Epidermal melanocyte (primary cell): ENCODE results near the gene MFGE8.

Experiments used
- DNase-seq: peaks from one replicate; pipeline ENCODE4 v3.0.0; 2011; ENCODE audit warnings: low spot score; ENCODE audit not compliant: insufficient read length

The MFGE8 gene

GRCh38 chr15:88918738-88919137, 5.6 kb upstream of the MFGE8 start:
- peak; percentile 64 for DNase-seq

DNA sequence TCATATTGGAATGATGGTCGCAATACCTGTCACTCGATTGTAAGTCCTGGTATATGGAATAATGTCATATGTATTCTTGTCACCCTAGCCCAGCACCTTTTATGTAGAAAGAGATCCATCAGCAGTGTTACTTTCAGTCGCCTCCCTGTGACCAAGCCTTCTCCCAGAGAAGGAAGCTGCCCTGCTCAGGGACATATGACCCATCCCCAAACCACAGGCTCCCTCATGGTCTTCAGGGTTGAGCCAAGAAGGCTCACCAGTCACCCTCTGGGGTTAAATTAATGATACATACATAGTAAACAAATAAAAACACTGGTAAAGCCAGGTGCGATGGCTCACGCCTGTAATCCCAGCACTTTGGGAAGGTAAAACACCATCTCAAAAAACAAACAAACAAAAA, 4.6 kb upstream of the MFGE8 start:
- no peak for DNase-seq

DNA sequence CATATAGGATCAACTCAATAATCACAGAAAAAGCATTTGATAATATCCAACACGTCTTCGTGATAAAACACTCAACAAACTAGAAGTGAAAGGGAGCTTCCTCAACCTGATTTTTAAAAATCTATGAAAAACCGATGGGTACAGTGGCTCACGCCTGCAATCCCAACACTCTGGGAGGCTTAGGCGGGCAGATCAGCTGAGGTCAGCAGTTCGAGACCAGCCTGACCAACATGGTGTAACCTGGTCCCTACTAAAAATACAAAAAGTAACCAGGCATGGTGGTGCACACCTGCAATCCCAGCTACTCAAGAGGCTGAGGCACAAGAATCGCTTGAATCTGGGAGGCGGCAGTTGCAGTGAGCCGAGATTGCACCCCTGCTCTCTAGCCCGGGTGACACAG, 2.2 kb upstream of the MFGE8 start:
- no peak for DNase-seq

DNA sequence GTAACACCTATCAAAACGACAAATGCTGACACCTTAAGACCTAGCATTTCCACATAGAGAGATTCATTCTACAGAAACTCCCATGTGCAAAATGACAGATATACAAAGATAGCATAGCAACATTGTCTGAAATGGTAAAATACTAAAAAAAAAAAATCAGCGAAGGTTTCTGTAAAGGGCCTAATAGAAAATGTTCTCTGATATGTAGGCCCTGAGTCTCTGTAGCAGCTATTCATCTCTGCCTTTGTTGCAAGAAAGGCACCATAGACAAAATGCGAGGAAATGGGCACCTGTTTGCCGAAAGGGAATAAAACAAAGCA, 631 bp upstream of the MFGE8 start:
- no peak for DNase-seq

DNA sequence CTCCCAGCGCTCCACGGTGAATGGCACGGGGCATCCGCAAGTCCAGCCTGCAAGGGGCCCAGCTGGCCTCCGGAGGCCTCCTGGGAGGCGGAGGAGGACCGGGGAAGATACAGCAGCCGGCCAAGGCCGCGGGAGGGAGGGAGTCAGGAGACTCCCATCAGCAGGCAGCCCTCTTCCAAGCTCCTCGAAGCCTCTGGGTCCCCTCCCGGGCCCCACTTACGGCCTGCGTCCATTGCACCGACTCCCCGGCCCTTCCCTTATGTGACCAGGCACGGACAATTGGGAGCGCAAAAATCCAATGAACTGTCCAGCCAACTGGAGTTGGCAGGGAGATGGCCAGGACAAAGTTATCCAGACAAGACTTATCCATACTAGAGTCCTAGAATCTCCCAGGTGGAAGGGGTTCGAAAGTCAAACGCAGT, 668 bp downstream of the MFGE8 start:
- DNase-seq = peak; percentile 40

DNA sequence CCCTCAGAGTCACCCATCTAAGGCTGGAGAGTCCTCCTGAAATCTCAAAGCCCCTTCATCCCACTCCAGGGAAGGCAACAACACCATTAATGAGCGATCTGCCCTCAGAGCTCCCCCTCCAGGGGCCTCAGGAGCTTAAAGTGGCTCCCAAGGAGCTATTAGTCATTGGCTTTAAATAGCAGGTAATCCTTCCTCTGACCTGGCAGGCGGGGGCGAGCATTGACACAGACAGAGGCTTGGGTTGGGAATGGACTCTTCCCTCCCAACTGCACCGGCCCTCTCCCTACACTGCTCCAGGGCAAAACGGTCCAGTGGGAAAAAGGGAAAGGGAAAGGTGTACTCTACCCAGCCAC, 1.4 kb downstream of the MFGE8 start:
- no peak for DNase-seq

DNA sequence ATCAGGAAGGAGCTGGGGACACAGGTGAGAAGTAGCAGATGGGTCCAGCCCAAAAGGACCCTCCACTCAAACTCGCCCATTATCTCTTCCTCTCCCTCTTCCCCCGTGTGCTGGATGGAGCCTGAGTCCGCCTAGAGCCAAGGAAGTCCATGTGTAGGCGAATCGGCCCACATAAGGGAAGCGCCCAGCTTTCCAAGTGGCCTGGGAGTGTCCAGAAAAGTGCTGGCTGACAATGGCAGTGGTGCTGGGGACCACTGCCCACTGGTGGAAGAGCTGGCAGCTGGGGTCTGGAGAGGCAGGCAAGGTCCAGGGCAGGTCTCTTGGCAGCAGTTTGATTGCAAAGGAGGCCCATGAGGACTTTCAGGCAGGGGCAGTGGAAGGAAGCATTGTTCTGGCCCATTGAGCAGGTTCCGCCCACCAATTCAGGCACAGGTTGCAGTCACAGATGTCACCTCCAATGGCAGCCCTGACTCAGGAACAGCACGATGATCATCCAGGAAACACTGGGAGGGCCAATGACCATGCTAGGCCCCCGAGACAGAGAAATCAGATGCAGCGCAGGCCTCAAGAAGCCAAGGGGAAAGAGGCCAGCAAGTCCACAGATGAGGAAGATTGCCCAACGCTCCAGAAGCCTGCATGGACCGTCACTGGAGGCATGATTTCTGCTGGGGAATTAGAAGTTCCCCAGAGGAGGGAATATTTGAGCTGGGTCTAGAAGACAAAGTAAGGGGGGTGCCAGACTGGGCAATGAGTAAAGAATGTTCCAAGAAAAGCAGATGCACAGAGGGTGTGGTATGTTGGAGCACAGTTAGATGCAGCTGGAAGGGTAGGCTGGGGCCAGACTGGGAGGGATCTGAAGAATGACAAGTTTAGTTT, 3.0 kb downstream of the MFGE8 start:
- DNase-seq = no peak

DNA sequence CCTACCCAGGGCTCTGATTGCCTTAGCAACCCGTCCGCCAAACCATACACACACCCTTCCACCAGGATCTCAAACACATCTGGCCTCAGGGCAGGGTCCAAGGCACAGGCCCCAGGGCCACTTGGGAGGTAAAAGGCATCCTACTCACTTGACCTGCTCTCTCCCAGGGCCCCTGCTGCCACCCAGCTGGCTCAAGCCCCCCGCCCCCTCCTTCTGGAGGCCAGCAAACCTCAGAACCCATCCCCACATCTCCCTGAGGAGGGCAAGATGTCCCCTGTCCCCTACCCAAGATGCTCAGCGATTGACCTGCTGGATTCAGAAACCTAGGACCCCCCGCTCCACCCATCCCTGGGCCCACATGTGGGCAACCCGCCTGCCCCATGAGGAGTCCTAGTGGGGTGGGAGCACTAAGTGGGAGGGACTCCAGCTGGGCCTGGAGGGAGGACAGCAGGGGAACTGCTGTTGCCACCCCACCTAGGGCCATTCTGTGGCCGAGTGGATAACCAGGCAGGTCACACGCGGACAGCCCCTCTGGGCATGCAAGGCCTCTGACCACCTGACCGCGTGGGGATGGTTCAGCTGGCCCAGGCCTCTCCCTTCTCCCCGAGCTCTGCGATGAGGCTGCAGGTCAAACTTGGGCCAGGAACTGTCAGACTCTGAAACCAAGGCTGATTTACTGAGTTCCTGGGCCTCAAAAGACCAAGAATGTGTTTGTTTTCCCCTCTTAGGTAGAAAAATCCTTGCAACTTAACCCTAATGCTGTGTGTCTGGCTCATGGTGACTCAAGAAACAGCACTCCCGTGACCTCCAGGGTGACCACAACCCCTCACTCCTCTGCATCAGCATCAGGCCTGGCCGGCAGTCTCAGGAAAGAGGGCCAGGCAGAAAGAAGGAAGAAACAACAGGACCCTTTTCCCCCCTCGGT, 4.2 kb downstream of the MFGE8 start:
- DNase-seq = no peak

DNA sequence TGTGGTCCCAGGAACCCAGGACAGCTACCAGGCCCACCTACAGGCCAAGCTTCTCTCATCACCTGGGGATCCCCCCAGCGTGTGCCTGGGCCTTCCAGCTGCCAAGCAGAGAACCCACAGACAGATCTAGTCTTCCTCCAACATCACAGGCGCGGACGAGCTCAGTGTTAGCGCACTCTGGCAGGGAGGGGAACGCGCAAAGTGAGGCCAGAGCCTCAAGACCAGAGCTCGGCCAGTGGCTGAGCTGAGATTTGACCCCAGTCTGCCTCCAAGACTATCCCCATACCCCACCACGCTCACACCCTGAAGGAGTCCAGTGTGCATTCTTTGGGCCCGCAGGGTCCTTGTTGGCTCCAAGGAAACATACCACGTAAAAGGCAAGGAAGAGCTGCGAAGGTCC, 5.1 kb downstream of the MFGE8 start:
- DNase-seq = no peak

GRCh38 chr15:88907111-88907510, 6.1 kb downstream of the MFGE8 start:
- no peak for DNase-seq

DNA sequence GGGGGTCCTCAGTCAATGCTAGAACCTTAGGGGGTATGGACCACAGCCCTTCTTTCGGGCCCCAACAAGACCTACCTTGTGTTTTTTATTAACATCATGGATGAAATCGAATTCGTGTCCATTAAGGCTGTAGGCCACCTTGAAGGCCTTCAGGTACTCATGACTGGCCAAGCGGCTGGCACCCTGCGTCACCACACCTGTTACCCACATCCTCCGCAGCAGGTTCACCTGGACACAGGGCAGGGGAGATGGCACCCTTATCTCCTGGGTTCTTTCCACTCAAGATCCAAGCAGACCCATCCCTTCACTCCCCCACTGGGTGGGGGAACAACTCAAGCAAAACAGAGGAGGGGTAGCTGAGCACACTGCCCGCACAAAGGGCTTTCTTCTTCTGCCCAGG, 6.6 kb downstream of the MFGE8 start:
- DNase-seq = no peak

GRCh38 chr15:88906130-88906529, 7.0 kb downstream of the MFGE8 start:
- no peak for DNase-seq

DNA sequence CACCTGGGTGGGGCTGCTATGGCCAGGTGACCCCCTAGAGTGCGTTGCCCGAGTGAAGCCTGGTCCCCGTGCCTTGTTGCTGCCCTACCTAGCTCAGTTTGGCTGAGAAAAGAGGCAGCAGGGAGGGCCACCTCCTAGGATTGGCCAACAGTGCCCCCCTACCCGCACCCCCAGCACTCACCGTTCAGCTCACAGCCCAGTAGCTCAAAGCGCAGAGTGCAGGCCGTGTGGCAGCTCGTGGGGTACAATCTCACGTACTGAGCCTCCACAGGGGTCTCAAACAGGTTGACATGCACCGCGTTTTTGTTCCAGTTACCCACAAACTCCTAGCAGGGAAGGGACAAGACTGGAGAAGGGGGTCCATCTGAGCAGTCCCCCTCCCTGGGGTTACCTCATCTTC, 7.6 kb downstream of the MFGE8 start:
- no peak for DNase-seq

GRCh38 chr15:88904624-88905327, 8.4 kb downstream of the MFGE8 start:
- peak; percentile 84 for DNase-seq

- no peak for DNase-seq
These were observed 8.9 kb downstream of the MFGE8 start for GRCh38 chr15:88904257-88904623.

- no peak for DNase-seq
These were observed 10.3 kb downstream of the MFGE8 start for GRCh38 chr15:88902846-88903245.

DNA sequence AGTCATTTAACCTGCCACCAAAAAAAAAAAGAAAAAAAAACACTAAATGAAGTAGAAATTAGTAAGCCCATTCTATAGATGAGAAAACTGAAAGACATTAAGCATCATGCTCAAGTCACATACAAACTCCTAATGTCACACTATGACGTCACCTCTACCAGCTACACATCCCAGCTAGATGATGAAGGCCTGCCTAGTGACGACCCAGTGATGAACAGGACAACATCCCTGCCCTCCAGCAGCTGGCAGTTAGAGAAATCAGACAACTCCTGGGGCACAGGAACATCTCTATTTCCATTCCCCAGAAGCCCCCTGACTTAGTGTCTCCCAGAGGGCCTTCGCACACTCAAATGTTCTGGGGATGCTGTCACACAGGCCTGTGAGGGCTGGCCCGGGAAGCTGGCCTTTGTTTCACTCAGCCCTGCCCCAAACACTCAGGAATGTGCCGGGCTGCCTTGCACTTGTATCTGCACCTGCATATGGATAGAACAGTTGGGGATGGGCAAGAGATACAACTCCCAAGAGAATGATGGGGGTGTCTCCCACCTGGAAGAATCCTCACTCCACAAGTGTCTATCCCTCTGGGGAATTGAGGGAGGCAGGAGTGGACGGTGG, 10.9 kb downstream of the MFGE8 start:
- no peak for DNase-seq

- DNase-seq = no peak
These were observed 11.5 kb downstream of the MFGE8 start for GRCh38 chr15:88901508-88902220.

DNA sequence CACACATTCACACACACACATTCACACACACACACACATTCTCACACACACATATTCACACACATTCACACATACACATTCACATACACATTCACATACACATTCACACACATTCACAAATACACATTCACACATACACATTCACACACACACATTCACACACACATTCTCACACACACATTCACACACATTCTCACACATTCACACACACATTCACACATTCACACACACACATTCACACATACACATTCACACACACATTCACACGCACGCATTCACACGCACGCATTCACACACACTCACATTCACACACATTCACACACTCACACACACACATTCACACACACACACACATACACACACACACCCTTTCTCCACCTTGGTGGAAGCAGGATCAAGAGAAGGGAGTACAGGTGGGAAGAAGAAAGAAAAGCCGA, 12.2 kb downstream of the MFGE8 start:
- DNase-seq = no peak

DNA sequence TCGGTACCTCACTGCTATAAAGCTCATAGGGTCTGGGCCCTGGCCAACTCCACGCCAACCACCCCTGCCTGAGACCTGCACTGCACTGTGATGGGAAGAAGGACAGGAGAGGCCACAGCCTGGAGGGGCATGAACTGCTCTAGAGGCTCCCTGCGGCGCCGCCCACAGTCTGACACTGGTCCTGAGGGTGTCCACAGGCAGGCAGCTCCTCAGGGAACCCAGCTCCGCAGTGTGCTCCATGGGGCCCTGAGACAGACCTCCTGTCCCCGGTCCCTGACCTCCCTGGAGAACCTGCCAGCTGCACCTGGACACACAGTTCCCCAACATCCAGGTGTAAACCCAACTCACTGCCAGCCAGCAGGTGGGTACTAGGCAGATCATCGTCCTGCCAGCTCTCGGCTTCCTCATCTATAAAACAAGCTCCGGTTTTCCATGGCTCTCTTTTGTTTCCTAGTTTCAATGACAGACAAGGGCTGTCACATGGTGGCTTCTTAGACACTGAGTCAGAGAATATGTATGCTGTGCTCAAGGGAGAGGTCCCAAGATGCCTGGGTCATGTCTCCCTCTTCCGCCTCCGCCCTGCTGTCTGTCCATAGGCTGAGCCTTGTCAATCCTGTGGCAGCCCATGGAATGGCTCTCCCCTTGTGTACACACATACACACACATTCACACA, 12.7 kb downstream of the MFGE8 start:
- DNase-seq = no peak
